Chondrocyte (in vitro differentiated cells): ENCODE results near the gene MYO18B. TPM values are rescaled to one million over a fixed set of nuclear protein-coding genes. Genes with fewer than 3 reads are reported as not detected.

Experiments
- DNase-seq: peaks from one replicate; pipeline ENCODE4 v3.0.0; 2021; ENCODE audit warnings: mixed read lengths, low spot score
- H3K27ac Mint-ChIP-seq: one replicate; pipeline ENCODE4 v1.8.0; 2021; ENCODE audit warnings: mild to moderate bottlenecking, moderate library complexity, mixed read lengths; ENCODE audit not compliant: unreplicated experiment
- H3K27me3 Mint-ChIP-seq: 2 replicates; pipeline ENCODE4 v1.8.0; 2021; ENCODE audit warnings: low read depth, mixed read lengths
- H3K36me3 Mint-ChIP-seq: 2 replicates; pipeline ENCODE4 v1.8.0; 2021; ENCODE audit warnings: low read depth, mixed read lengths
- H3K4me1 Mint-ChIP-seq: 2 replicates; pipeline ENCODE4 v1.8.0; 2021; ENCODE audit warnings: low read depth, mild to moderate bottlenecking, mixed read lengths
- H3K4me3 Mint-ChIP-seq: one replicate; pipeline ENCODE4 v1.8.0; 2021; ENCODE audit warnings: mild to moderate bottlenecking, moderate library complexity, mixed read lengths; ENCODE audit not compliant: unreplicated experiment
- H3K9me3 Mint-ChIP-seq: 2 replicates; pipeline ENCODE4 v1.8.0; 2021; ENCODE audit warnings: low read depth, mixed read lengths
- total RNA-seq: library from RNA; stranded (reverse); gene quantifications from 3 replicates; pipeline ENCODE4 v1.2.1, GENCODE V29; 2021
- TF ChIP-seq, protein P1 (sequence below): fragments of 200-600 bp; sonication (generic); IDR thresholded peaks from 2 replicates; pipeline ENCODE4 v1.5.0; 2021; ENCODE audit warnings: antibody characterized with exemption, mild to moderate bottlenecking, moderate library complexity

MYO18B gene
- total RNA-seq, 1 donor from 2014 or later, result 0.20 TPM

DNA sequence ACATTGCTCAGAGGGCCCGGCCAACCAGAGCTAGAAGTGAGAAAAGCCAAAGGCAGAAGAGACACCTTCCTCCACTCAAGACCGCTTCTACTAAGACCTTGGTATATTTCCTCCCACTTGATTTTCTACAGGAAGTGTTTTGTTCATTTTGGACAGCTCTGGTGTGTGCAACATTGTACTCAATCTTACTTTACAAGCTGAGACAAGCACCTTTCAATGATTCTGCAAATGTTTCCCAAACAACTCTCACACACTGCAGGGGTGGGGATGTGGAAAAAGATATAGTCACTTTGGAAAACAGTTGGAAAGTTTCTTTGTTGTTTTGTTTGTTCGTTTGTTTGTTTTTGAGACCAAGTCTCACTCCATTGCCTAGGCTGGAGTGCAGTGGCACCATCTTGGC is 15.7 kb downstream of the MYO18B start:
- no peaks in the 10 kb centered on the region for H3K36me3 Mint-ChIP-seq
- H3K4me1 Mint-ChIP-seq, result peaks cover 47% of the 10 kb centered on the region
- H3K9me3 Mint-ChIP-seq, result peaks cover 3% of the 10 kb centered on the region
- no peak for DNase-seq
- H3K4me3 Mint-ChIP-seq, result no peak overlapping the region
- H3K27ac Mint-ChIP-seq, result peak overlapping the region; percentile 77
- no peaks in the 10 kb centered on the region for H3K27me3 Mint-ChIP-seq
- TF ChIP-seq, protein P1, sequence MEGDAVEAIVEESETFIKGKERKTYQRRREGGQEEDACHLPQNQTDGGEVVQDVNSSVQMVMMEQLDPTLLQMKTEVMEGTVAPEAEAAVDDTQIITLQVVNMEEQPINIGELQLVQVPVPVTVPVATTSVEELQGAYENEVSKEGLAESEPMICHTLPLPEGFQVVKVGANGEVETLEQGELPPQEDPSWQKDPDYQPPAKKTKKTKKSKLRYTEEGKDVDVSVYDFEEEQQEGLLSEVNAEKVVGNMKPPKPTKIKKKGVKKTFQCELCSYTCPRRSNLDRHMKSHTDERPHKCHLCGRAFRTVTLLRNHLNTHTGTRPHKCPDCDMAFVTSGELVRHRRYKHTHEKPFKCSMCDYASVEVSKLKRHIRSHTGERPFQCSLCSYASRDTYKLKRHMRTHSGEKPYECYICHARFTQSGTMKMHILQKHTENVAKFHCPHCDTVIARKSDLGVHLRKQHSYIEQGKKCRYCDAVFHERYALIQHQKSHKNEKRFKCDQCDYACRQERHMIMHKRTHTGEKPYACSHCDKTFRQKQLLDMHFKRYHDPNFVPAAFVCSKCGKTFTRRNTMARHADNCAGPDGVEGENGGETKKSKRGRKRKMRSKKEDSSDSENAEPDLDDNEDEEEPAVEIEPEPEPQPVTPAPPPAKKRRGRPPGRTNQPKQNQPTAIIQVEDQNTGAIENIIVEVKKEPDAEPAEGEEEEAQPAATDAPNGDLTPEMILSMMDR, result no peak

DNA sequence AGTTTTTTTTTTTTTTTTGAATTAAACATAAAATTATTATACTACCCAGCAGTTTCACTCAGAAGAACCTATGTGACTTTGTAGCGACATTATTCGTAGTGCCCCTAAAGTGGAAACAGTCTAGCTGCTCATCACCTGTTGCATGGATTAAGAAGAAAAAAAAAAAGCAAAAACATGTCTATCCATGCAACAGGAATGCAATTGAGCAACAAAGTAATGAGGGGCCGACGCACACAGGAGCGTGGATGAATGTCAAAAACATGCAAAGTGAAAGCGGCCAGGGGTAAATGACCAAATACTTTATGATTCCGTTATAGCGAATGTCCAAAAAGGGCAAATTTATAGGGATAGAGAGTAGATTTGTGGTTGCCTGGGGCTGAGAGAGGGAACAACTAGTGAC is 16.3 kb downstream of the MYO18B start:
- peak overlapping the region; percentile 73 for H3K27ac Mint-ChIP-seq

DNA sequence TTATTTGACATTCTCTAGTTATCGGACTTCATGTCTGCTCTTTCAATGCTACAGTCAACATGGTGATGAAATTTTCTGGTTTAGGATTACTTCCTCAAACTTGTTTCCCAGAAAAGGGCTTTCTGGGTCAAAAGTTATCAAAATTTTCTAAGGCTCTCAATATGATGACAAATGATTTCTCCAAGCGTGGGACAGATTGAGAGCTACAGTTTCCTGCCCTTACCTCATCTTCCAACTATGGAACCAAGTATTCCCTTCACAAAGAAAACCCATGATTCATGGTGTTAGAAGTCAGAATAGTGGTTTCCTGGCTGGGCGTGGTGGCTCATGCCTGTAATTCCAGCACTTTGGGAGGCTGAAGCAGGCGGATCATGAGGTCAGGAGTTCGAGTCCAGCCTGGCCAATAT is 17.8 kb downstream of the MYO18B start:
- H3K27me3 Mint-ChIP-seq, result no peaks in the 10 kb centered on the region
- H3K36me3 Mint-ChIP-seq, result no peaks in the 10 kb centered on the region
- H3K27ac Mint-ChIP-seq, result peak overlapping the region; percentile 93
- H3K9me3 Mint-ChIP-seq, result peaks cover 3% of the 10 kb centered on the region
- H3K4me1 Mint-ChIP-seq, result peaks cover 44% of the 10 kb centered on the region
- DNase-seq, result no peak
- TF ChIP-seq, protein P1, result no peak
- no peak overlapping the region for H3K4me3 Mint-ChIP-seq

More for the DNA sequence above, 16.3 kb downstream of the MYO18B start:
- TF ChIP-seq, protein P1, result no peak
- peaks cover 51% of the 10 kb centered on the region for H3K4me1 Mint-ChIP-seq
- no peak overlapping the region for H3K4me3 Mint-ChIP-seq
- DNase-seq, result no peak
- no peaks in the 10 kb centered on the region for H3K27me3 Mint-ChIP-seq
- H3K9me3 Mint-ChIP-seq, result peaks cover 3% of the 10 kb centered on the region
- no peaks in the 10 kb centered on the region for H3K36me3 Mint-ChIP-seq

DNA sequence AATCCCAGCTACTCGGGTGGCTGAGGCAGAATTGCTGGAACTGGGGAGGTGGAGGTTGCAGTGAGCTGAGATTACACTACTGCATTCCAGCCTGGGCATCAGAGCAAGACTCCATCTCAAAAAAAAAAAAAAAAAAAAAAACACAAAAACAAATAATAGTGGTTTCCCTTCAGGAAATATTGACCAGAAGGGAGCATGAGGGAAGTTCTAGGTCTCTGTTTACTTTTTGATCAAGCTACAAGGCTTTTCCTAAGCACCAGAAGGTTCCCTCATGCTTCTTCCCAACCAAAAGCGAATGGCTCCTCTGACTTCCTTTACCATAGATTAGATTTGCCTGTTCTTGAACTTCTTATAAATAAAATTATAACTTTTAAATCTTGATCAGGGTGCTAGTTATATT is 18.3 kb downstream of the MYO18B start:
- Mint-ChIP-seq H3K9me3 (peaks cover 3% of the 10 kb centered on the region), H3K4me3 (no peak overlapping the region), H3K4me1 (peaks cover 41% of the 10 kb centered on the region), H3K27ac (peak overlapping the region; percentile 93), H3K36me3 (no peaks in the 10 kb centered on the region), H3K27me3 (no peaks in the 10 kb centered on the region)
- TF ChIP-seq, protein P1, result no peak
- DNase-seq, result no peak

DNA sequence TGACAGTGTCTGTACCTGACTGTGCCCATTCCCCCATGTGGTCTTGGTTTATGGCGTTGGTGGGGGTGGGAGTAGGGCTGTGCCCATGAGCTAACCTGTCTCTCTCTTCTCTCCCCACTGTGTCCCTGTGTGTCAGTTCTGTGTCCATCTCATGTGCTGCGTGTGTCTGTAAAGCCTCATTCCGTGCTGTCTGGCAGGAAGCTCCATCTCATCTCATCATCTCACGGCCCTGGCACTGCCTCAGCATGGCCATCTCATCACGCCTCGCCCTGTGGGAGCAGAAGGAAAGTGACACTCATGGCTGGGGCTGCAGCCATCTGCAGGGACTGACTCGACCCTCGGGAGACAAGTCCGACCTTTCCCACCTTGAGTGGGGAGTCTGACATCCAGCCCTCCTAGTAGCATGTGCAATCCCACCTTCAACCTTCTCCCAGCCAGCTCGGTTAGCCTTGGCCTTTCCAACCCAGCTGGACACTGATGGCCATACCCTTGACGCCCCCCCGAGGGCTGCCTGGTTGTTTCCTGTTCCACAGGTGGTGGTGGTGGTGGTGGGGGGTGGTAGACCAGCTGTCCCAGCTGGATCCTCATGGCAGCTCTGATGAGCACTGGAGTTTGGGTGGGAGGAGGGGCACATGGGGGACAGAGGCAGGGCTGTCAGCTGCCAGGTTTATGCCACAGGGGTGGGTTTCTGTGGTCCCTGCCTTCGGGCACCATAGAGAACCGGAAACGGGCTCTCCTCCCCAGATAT is 19.0 kb downstream of the MYO18B start:
- H3K27me3 Mint-ChIP-seq, result no peaks in the 10 kb centered on the region
- DNase-seq, result no peak
- no peak overlapping the region for H3K4me3 Mint-ChIP-seq
- peaks cover 7% of the 10 kb centered on the region for H3K9me3 Mint-ChIP-seq
- no peaks in the 10 kb centered on the region for H3K36me3 Mint-ChIP-seq
- TF ChIP-seq, protein P1, result no peak
- H3K4me1 Mint-ChIP-seq, result peaks cover 36% of the 10 kb centered on the region
- peak overlapping the region; percentile 93 for H3K27ac Mint-ChIP-seq
